Measurements from ENCODE around the gene TTC38. TPM values are rescaled to one million over a fixed set of nuclear protein-coding genes. Genes with fewer than 3 reads are reported as not detected.

The TTC38 gene
- polyA plus RNA-seq, 1 donor from 2014 or later = 1.4 TPM

DNA sequence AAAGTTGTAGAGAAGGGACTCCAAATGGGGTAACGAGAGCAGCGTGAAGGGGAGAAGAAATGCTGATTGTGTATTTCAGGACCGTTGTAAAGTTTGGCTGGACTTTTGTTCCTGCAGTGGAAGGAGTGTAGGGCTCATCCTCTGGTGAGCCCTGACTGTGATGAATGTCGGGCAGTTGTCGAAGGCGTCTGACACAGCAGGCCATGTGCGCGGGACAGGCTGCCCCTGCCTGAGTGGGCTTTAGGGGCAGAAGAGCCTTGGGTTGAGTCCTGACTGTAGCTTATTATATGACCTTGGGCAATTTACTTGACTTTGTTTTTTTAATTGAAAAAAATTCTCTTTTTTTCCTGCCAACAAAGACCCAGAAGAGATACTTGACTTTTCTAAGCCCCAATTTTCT is 70.8 kb downstream of the TTC38 start:
- Histone ChIP-seq H3K4me2 (ENCODE audit: low read length) (no peak overlapping the region), H3K79me2 (replicated peaks; ENCODE audit: insufficient read depth, low read length) (peaks cover 17% of the 10 kb centered on the region), H3K27me3 (ENCODE audit: insufficient read depth, low read depth, low read length) (no peaks in the 10 kb centered on the region), H3K9me3 (ENCODE audit: low read length) (no peaks in the 10 kb centered on the region), H3K36me3 (ENCODE audit: insufficient read depth, low read length) (peaks cover 5% of the 10 kb centered on the region), H3K4me3 (ENCODE audit: low read length) (no peak overlapping the region), H3F3A (ENCODE audit: insufficient read depth, low read length, poor library complexity, severe bottlenecking) (no peaks in the 10 kb centered on the region), H4K20me1 (ENCODE audit: insufficient read depth) (no peaks in the 10 kb centered on the region), H3K9ac (ENCODE audit: low read length) (no peak overlapping the region), H3K9me2 (ENCODE audit: insufficient read depth, low read length) (no peaks in the 10 kb centered on the region), H2AFZ (ENCODE audit: low read depth, low read length) (no peak overlapping the region), H3K27ac (ENCODE audit: low read length) (no peak overlapping the region)
- TF ChIP-seq EP300 (conservative IDR thresholded peaks at IDR 0.05; ENCODE audit: poor library complexity, severe bottlenecking) (no peak), SMC3 (conservative IDR thresholded peaks at IDR 0.05; ENCODE audit: poor library complexity) (no peak), TAF1 (IDR thresholded peaks at IDR 0.05; ENCODE audit: low read depth) (no peak), EZH2 (IDR thresholded peaks at IDR 0.05; ENCODE audit: borderline replicate concordance, insufficient read depth, low read length, poor library complexity, severe bottlenecking) (no peak), RAD21 (conservative IDR thresholded peaks at IDR 0.05) (no peak), POLR2AphosphoS5 (IDR thresholded peaks at IDR 0.05) (no peak), MXI1 (conservative IDR thresholded peaks at IDR 0.05; ENCODE audit: poor library complexity, severe bottlenecking) (no peak)
- TF ChIP-seq, protein P1, sequence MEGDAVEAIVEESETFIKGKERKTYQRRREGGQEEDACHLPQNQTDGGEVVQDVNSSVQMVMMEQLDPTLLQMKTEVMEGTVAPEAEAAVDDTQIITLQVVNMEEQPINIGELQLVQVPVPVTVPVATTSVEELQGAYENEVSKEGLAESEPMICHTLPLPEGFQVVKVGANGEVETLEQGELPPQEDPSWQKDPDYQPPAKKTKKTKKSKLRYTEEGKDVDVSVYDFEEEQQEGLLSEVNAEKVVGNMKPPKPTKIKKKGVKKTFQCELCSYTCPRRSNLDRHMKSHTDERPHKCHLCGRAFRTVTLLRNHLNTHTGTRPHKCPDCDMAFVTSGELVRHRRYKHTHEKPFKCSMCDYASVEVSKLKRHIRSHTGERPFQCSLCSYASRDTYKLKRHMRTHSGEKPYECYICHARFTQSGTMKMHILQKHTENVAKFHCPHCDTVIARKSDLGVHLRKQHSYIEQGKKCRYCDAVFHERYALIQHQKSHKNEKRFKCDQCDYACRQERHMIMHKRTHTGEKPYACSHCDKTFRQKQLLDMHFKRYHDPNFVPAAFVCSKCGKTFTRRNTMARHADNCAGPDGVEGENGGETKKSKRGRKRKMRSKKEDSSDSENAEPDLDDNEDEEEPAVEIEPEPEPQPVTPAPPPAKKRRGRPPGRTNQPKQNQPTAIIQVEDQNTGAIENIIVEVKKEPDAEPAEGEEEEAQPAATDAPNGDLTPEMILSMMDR (IDR thresholded peaks at IDR 0.05; ENCODE audit: poor library complexity, severe bottlenecking) = no peak
- TF ChIP-seq, protein P2, sequence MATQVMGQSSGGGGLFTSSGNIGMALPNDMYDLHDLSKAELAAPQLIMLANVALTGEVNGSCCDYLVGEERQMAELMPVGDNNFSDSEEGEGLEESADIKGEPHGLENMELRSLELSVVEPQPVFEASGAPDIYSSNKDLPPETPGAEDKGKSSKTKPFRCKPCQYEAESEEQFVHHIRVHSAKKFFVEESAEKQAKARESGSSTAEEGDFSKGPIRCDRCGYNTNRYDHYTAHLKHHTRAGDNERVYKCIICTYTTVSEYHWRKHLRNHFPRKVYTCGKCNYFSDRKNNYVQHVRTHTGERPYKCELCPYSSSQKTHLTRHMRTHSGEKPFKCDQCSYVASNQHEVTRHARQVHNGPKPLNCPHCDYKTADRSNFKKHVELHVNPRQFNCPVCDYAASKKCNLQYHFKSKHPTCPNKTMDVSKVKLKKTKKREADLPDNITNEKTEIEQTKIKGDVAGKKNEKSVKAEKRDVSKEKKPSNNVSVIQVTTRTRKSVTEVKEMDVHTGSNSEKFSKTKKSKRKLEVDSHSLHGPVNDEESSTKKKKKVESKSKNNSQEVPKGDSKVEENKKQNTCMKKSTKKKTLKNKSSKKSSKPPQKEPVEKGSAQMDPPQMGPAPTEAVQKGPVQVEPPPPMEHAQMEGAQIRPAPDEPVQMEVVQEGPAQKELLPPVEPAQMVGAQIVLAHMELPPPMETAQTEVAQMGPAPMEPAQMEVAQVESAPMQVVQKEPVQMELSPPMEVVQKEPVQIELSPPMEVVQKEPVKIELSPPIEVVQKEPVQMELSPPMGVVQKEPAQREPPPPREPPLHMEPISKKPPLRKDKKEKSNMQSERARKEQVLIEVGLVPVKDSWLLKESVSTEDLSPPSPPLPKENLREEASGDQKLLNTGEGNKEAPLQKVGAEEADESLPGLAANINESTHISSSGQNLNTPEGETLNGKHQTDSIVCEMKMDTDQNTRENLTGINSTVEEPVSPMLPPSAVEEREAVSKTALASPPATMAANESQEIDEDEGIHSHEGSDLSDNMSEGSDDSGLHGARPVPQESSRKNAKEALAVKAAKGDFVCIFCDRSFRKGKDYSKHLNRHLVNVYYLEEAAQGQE (IDR thresholded peaks at IDR 0.05; ENCODE audit: borderline replicate concordance) = no peak

DNA sequence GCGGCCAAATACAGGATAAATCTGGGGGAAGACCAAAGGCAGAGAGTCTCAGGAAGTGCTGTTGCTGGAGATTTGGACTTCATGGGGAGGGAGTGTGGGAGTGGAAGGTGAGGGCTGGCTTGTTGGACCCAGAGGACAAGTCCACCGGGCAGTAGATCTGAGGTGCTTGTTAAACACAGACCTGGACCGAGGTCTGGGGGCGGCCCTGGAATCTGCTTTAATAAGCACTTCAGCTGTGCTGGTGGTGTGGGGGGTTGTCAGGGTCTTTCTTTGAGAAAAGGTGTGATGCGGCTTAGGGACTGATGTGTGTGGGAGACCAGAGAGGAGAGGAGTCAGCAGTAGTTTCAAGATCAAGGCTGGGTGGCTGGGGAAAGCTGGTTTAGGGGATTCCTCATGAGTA is 72.1 kb downstream of the TTC38 start:
- no peak overlapping the region for H3K9ac ChIP-seq (ENCODE audit: low read length)
- peaks cover 17% of the 10 kb centered on the region for H3K79me2 ChIP-seq (replicated peaks; ENCODE audit: insufficient read depth, low read length)
- H3K27ac ChIP-seq (ENCODE audit: low read length) = no peak overlapping the region
- no peaks in the 10 kb centered on the region for H3K27me3 ChIP-seq (ENCODE audit: insufficient read depth, low read depth, low read length)
- peaks cover 5% of the 10 kb centered on the region for H3K36me3 ChIP-seq (ENCODE audit: insufficient read depth, low read length)
- no peak overlapping the region for H2AFZ ChIP-seq (ENCODE audit: low read depth, low read length)
- H3F3A ChIP-seq (ENCODE audit: insufficient read depth, low read length, poor library complexity, severe bottlenecking) = no peaks in the 10 kb centered on the region
- no peak for TF ChIP-seq SMC3 (conservative IDR thresholded peaks at IDR 0.05; ENCODE audit: poor library complexity)
- TF ChIP-seq, protein P1 (IDR thresholded peaks at IDR 0.05; ENCODE audit: poor library complexity, severe bottlenecking) = no peak
- no peak for TF ChIP-seq TAF1 (IDR thresholded peaks at IDR 0.05; ENCODE audit: low read depth)
- no peak for TF ChIP-seq EP300 (conservative IDR thresholded peaks at IDR 0.05; ENCODE audit: poor library complexity, severe bottlenecking)
- TF ChIP-seq RAD21 (conservative IDR thresholded peaks at IDR 0.05) = no peak
- no peak for TF ChIP-seq POLR2AphosphoS5 (IDR thresholded peaks at IDR 0.05)
- TF ChIP-seq, protein P2 (IDR thresholded peaks at IDR 0.05; ENCODE audit: borderline replicate concordance) = no peak
- no peak for TF ChIP-seq EZH2 (IDR thresholded peaks at IDR 0.05; ENCODE audit: borderline replicate concordance, insufficient read depth, low read length, poor library complexity, severe bottlenecking)
- no peak for TF ChIP-seq MXI1 (conservative IDR thresholded peaks at IDR 0.05; ENCODE audit: poor library complexity, severe bottlenecking)
- no peaks in the 10 kb centered on the region for H4K20me1 ChIP-seq (ENCODE audit: insufficient read depth)
- H3K4me2 ChIP-seq (ENCODE audit: low read length) = no peak overlapping the region
- no peaks in the 10 kb centered on the region for H3K9me2 ChIP-seq (ENCODE audit: insufficient read depth, low read length)
- H3K4me3 ChIP-seq (ENCODE audit: low read length) = no peak overlapping the region
- H3K9me3 ChIP-seq (ENCODE audit: low read length) = no peaks in the 10 kb centered on the region

All from neural cell (in vitro differentiated cells).